Lower lobe of right lung (tissue), 2 donors: ENCODE results near the gene KIAA0825. TPM values are rescaled to one million over a fixed set of nuclear protein-coding genes. Genes with fewer than 3 reads are reported as not detected.

Experiments
- ATAC-seq, 2 donors: fragments of 200-7000 bp; cut with Tn5 transposase; one replicate each; pipeline ENCODE4 v1.9.1; 2020 to 2022; ENCODE audit warnings: mild to moderate bottlenecking in 2 of 2, moderate library complexity in 2 of 2
- DNase-seq: peaks from one replicate; pipeline ENCODE4 v3.0.0-alpha.2; 2020
- H3K27ac ChIP-seq: fragments of 200-600 bp; one replicate; pipeline ENCODE4 v1.8.0; 2022
- H3K27me3 ChIP-seq: fragments of 200-600 bp; one replicate; pipeline ENCODE4 v1.8.0; 2022; ENCODE audit warnings: low read depth
- H3K36me3 ChIP-seq: fragments of 200-600 bp; one replicate; pipeline ENCODE4 v1.8.0; 2022; ENCODE audit warnings: mild to moderate bottlenecking
- H3K4me1 ChIP-seq: fragments of 200-600 bp; one replicate; pipeline ENCODE4 v1.8.0; 2022
- H3K4me3 ChIP-seq: fragments of 200-600 bp; one replicate; pipeline ENCODE4 v1.8.0; 2022; ENCODE audit warnings: mild to moderate bottlenecking
- H3K9me3 ChIP-seq: fragments of 200-600 bp; one replicate; pipeline ENCODE4 v1.8.0; 2022
- intact Hi-C: fragments of 100-400 bp; cut with DNase I; formaldehyde crosslinking; loops from one replicate; pipeline ENCODE4 v1.11.0; 2022
- total RNA-seq: library from RNA; stranded (reverse); fragmentation: NEBNext Ultra II Directional; extraction: Animal tissue kit (Norgen Biotek cat#: 25700); gene quantifications from one replicate; pipeline ENCODE4 v1.2.1, GENCODE V29; 2021
- TF ChIP-seq, protein P1 (sequence below): fragments of 200-600 bp; IDR thresholded peaks from one replicate; pipeline ENCODE4 v1.8.0; 2022; ENCODE audit warnings: antibody characterized with exemption, mild to moderate bottlenecking
- donor health status: DM: no; HTN: yes; CAD: no; lungs with severe emphysema.

KIAA0825 gene
- total RNA-seq, 1 donor from 2014 or later, result 5.5 TPM

DNA sequence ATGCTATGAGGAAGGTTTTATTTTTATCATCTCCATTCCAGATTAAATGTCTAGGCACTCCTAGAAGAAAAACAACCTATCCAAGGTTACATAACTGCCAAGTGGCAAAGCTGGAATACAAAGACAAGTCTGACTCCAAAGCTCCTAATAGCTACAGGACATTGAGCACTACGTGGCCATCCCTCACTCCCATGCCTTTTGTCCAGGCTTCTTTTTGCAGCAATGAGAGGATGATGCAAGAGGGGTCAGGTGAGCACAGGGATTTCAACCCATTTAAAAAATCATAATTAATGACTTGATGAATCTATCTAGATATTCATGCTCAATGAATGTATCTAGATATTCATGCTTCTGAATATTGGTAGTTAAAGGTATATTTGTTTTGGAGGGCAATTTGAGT lies 117.0 kb downstream of the KIAA0825 start:
- TF ChIP-seq, protein P1, sequence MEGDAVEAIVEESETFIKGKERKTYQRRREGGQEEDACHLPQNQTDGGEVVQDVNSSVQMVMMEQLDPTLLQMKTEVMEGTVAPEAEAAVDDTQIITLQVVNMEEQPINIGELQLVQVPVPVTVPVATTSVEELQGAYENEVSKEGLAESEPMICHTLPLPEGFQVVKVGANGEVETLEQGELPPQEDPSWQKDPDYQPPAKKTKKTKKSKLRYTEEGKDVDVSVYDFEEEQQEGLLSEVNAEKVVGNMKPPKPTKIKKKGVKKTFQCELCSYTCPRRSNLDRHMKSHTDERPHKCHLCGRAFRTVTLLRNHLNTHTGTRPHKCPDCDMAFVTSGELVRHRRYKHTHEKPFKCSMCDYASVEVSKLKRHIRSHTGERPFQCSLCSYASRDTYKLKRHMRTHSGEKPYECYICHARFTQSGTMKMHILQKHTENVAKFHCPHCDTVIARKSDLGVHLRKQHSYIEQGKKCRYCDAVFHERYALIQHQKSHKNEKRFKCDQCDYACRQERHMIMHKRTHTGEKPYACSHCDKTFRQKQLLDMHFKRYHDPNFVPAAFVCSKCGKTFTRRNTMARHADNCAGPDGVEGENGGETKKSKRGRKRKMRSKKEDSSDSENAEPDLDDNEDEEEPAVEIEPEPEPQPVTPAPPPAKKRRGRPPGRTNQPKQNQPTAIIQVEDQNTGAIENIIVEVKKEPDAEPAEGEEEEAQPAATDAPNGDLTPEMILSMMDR, result no peak
- ATAC-seq, result no peak
- no peak overlapping the region for H3K27ac ChIP-seq

GRCh38 chr5:94499806-94500205 lies 118.6 kb downstream of the KIAA0825 start:
- H3K4me1 ChIP-seq, result no peaks in the 10 kb centered on the region
- no peaks in the 10 kb centered on the region for H3K9me3 ChIP-seq
- no peak overlapping the region for H3K4me3 ChIP-seq
- DNase-seq (no peak), ATAC-seq (no peak)
- H3K27ac ChIP-seq, result no peak overlapping the region
- no peaks in the 10 kb centered on the region for H3K27me3 ChIP-seq
- intact Hi-C loops, result no loop called here
- TF ChIP-seq, protein P1, result no peak
- no peaks in the 10 kb centered on the region for H3K36me3 ChIP-seq

More for the DNA sequence above, 117.0 kb downstream of the KIAA0825 start:
- no peaks in the 10 kb centered on the region for H3K36me3 ChIP-seq
- no peak overlapping the region for H3K4me3 ChIP-seq
- H3K27me3 ChIP-seq, result no peaks in the 10 kb centered on the region
- no peaks in the 10 kb centered on the region for H3K9me3 ChIP-seq
- no peak for DNase-seq
- no peaks in the 10 kb centered on the region for H3K4me1 ChIP-seq
- intact Hi-C loops, result no loop called here

DNA sequence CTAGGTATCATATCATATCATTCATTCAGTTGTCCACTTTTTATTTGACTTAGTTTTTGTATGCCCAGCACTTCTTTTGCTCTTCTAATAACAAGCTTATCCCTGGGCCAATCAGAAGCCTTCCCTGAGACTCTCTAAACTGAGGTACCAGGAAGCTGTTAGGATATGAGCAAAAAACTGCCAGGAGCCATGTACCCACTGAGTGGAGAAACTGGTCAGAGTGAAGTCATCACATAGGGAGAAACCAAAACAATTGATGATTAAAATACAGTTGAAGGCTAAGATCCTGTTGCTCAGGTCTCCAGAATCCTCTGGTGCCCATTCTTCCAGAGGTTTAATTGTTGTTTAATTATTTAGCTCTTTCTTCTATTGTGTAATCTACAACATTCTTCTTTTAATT lies 120.2 kb downstream of the KIAA0825 start:
- TF ChIP-seq, protein P1, result no peak
- Histone ChIP-seq H3K36me3 (no peaks in the 10 kb centered on the region), H3K9me3 (no peaks in the 10 kb centered on the region), H3K27me3 (no peaks in the 10 kb centered on the region), H3K4me1 (no peaks in the 10 kb centered on the region), H3K4me3 (no peak overlapping the region), H3K27ac (no peak overlapping the region)
- intact Hi-C loops, result no loop called here
- no peak for DNase-seq
- ATAC-seq, result no peak

DNA sequence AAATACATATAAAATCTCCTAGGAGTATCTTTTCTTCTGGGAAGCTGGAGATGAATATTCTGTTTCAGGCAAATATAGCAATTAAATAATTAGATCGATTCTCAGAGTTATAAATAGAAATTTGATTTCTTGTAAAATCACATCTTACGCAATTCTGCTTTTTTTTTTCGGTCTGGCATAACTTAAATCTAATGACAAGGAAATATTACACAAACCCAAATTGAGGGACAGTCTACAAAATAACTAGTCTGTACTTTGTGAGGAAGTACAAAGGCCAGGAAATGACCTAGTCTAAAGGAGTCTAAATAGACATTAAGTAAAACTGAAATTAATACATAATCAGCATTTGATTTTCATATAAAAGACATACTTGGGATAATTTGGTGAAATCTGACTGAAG lies 133.3 kb downstream of the KIAA0825 start:
- H3K9me3 ChIP-seq, result no peaks in the 10 kb centered on the region
- no peak overlapping the region for H3K27ac ChIP-seq
- no peaks in the 10 kb centered on the region for H3K27me3 ChIP-seq
- H3K36me3 ChIP-seq, result no peaks in the 10 kb centered on the region
- intact Hi-C loops, result no loop called here
- no peaks in the 10 kb centered on the region for H3K4me1 ChIP-seq
- DNase-seq (no peak), ATAC-seq (no peak)
- H3K4me3 ChIP-seq, result no peak overlapping the region
- TF ChIP-seq, protein P1, result no peak

- Histone ChIP-seq H3K27ac (no peak overlapping the region), H3K27me3 (no peaks in the 10 kb centered on the region), H3K36me3 (no peaks in the 10 kb centered on the region), H3K9me3 (no peaks in the 10 kb centered on the region), H3K4me3 (no peak overlapping the region), H3K4me1 (no peaks in the 10 kb centered on the region)
- intact Hi-C loops, result no loop called here
- DNase-seq, result no peak
- TF ChIP-seq, protein P1, result no peak
- ATAC-seq, result no peak
Measured at GRCh38 chr5:94481059-94481458, 137.3 kb downstream of the KIAA0825 start.

GRCh38 chr5:94480486-94480885 lies 137.9 kb downstream of the KIAA0825 start:
- TF ChIP-seq, protein P1, result no peak

More at GRCh38 chr5:94480486-94480885, 137.9 kb downstream of the KIAA0825 start:
- intact Hi-C loops, result no loop called here
- no peak for DNase-seq
- no peak overlapping the region for H3K4me3 ChIP-seq
- no peaks in the 10 kb centered on the region for H3K4me1 ChIP-seq
- no peak for ATAC-seq
- H3K27me3 ChIP-seq, result no peaks in the 10 kb centered on the region
- H3K9me3 ChIP-seq, result no peaks in the 10 kb centered on the region
- no peak overlapping the region for H3K27ac ChIP-seq
- H3K36me3 ChIP-seq, result no peaks in the 10 kb centered on the region
